Measurements from ENCODE around the gene PDZD7.

DNA sequence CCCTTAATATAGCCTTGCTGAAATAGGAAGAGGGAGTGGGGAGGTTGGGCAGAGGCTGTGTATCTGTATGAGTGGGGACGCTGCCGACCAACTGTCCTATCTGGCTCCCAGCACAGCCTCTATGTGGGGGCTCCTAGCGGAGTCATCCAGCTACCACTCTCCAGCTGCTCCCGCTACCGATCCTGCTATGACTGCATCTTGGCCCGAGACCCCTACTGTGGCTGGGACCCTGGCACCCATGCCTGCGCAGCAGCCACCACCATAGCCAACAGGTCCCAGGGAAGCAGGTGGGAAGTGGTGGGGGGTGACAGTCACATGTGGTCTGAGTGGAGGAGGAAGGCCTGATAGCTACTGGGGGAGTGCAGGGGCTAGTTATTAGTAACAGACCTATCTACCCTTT lies 50.2 kb downstream of the PDZD7 start:
- TF ChIP-seq, protein P1, sequence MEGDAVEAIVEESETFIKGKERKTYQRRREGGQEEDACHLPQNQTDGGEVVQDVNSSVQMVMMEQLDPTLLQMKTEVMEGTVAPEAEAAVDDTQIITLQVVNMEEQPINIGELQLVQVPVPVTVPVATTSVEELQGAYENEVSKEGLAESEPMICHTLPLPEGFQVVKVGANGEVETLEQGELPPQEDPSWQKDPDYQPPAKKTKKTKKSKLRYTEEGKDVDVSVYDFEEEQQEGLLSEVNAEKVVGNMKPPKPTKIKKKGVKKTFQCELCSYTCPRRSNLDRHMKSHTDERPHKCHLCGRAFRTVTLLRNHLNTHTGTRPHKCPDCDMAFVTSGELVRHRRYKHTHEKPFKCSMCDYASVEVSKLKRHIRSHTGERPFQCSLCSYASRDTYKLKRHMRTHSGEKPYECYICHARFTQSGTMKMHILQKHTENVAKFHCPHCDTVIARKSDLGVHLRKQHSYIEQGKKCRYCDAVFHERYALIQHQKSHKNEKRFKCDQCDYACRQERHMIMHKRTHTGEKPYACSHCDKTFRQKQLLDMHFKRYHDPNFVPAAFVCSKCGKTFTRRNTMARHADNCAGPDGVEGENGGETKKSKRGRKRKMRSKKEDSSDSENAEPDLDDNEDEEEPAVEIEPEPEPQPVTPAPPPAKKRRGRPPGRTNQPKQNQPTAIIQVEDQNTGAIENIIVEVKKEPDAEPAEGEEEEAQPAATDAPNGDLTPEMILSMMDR (IDR thresholded peaks at IDR 0.05; ENCODE audit: low read length) = no peak
- no peak for TF ChIP-seq EZH2 (optimal IDR thresholded peaks at IDR 0.05; ENCODE audit: low read depth, low read length)
- no peak for TF ChIP-seq EZH2phosphoT487 (IDR thresholded peaks at IDR 0.05; ENCODE audit: low read length)
